GM12891 (cell line): Measurements from ENCODE around the gene AFDN.
A peak's percentile ranks its signal among the peaks of the same experiment; 100 is the strongest.

Source experiments
- DNase-seq: peaks from one replicate; pipeline ENCODE4 v3.0.0; 2011; ENCODE audit warnings: low spot score; ENCODE audit not compliant: insufficient read length
- FAIRE-seq: peaks from 2 replicates; lab custom pipeline; 2011; peaks lifted over from hg19 to GRCh38; lab: Jason Lieb, UNC
- PAX5 ChIP-seq: IDR thresholded peaks from 2 replicates; pipeline ENCODE4 v1.6.1; 2011; ENCODE audit warnings: low read length, moderate library complexity, mild to moderate bottlenecking; ENCODE audit not compliant: insufficient read depth, severe bottlenecking
- POLR2A ChIP-seq: IDR thresholded peaks from 2 replicates; pipeline ENCODE4 v1.6.1; 2011; ENCODE audit warnings: low read depth, low read length, control low read depth
- POLR2AphosphoS5 ChIP-seq: IDR thresholded peaks from 2 replicates; pipeline ENCODE4 v1.6.1; 2011; ENCODE audit warnings: low read depth, low read length, control low read depth
- POU2F2 ChIP-seq: IDR thresholded peaks from 2 replicates; pipeline ENCODE4 v1.6.1; 2011; ENCODE audit warnings: low read depth, mild to moderate bottlenecking, control low read depth, low read length, moderate library complexity
- SPI1 ChIP-seq: IDR thresholded peaks from 2 replicates; pipeline ENCODE4 v1.6.1; 2011; ENCODE audit warnings: low read depth, low read length, control low read depth
- TAF1 ChIP-seq: IDR thresholded peaks from 2 replicates; pipeline ENCODE4 v1.6.1; 2011; ENCODE audit warnings: low read depth, low read length, control low read depth

The AFDN gene

GRCh38 chr6:167836721-167837120 lies 10.0 kb downstream of the AFDN start:
- FAIRE-seq = no peak

GRCh38 chr6:167838207-167838748 lies 11.6 kb downstream of the AFDN start:
- DNase-seq (no peak), FAIRE-seq (no peak)
- TF ChIP-seq POLR2AphosphoS5 (no peak), PAX5 (no peak), POLR2A (no peak), TAF1 (no peak), SPI1 (no peak), POU2F2 (no peak)

More at GRCh38 chr6:167836721-167837120, 10.0 kb downstream of the AFDN start:
- TF ChIP-seq POLR2A (no peak), TAF1 (no peak), POLR2AphosphoS5 (no peak), POU2F2 (no peak)
- no peak for DNase-seq

- TF ChIP-seq POLR2AphosphoS5 = no peak
- TF ChIP-seq POLR2A = no peak
- TF ChIP-seq SPI1 = 0 out of 2 replicates have a peak, but pooled peaks have one; percentile 17
- FAIRE-seq = peak; percentile 31
- DNase-seq = no peak
These were observed 12.6 kb downstream of the AFDN start for GRCh38 chr6:167839343-167839742.

DNA sequence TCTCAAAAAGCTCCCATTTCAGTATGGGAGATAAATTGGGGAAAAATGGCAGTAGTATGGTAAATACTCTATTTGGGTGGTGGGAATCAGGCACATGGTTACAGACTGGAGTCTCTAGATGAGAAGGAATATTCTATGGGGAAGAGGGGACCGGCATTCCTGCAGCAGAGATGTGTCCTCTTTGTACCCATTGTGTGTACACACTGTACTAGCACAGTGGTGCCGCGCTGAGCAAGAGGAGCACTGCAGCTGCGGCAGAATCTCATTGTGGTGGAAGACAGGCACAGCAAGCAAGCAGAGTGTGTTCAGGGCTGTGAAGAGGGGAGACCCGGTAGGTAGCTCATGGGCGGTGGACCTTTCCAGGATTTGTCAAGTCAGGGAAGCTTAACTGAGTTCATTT lies 13.0 kb downstream of the AFDN start:
- TF ChIP-seq PAX5 (no peak), POLR2AphosphoS5 (no peak), SPI1 (no peak), TAF1 (no peak), POLR2A (no peak), POU2F2 (no peak)
- DNase-seq = no peak
- FAIRE-seq = peak; percentile 35

GRCh38 chr6:167840160-167840525 lies 13.4 kb downstream of the AFDN start:
- TF ChIP-seq SPI1 (no peak), TAF1 (no peak), POLR2AphosphoS5 (no peak), PAX5 (no peak), POU2F2 (no peak), POLR2A (no peak)
- FAIRE-seq = no peak

DNA sequence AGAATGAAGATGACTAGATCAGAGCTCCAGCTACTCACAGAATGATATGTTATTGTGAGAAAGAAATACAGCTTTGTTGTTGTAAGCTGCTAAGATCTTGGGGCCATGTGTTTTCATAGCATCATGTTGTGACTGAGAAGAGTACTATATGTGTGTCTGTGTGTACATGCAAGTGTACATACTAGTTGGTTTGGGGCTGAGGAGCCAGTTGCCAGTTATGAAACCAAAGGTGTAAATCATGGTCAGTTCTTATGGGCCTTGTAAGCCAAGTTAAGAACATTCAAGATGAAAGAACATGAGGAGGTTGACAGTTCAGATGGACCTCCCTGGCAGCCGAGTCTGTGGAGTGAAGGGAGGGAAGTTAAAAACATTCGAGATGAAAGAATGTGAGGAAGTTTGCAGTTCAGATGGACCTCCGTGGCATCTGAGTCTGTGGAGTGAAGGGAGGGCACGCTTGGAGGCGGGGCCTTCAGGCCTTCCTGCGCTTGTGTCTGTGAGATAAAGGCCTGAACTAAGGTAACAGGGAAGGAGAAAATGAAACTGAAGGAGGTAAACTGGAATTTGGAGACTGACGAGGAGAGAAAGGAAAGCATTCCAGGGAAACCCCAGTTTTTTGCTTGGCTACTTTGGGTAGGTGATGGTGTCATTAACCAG lies 13.9 kb downstream of the AFDN start:
- DNase-seq = no peak
- TF ChIP-seq POLR2AphosphoS5 (no peak), PAX5 (no peak), SPI1 (no peak), TAF1 (no peak), POU2F2 (no peak), POLR2A (no peak)
- FAIRE-seq = peak; percentile 9

More at GRCh38 chr6:167840160-167840525, 13.4 kb downstream of the AFDN start:
- DNase-seq = no peak

DNA sequence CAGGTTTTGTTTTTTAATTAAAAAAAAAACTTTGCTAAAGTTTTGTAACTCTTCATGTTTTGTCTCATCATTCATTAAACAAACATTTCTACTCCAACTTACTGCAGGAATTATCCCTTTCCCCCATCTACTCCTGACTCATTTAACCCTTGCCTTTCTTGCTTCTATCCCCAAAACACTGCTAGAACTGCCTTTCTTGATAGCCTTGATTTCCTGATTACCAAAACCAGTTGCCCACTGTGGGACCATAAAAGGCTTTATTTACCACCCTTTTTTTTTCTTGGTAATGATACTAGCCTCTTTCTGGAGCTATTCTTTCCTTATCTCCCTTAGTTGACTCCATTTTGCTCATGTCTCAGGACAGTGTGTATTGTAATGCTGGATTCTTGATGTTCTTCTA lies 15.3 kb downstream of the AFDN start:
- FAIRE-seq = no peak
- no peak for DNase-seq
- TF ChIP-seq SPI1 = no peak
- TF ChIP-seq POLR2AphosphoS5 = no peak
- TF ChIP-seq PAX5 = no peak
- no peak for TF ChIP-seq TAF1

- FAIRE-seq = no peak
- no peak for DNase-seq
- TF ChIP-seq POU2F2 = no peak
- TF ChIP-seq POLR2A = no peak
- no peak for TF ChIP-seq SPI1
- no peak for TF ChIP-seq TAF1
- TF ChIP-seq PAX5 = no peak
- TF ChIP-seq POLR2AphosphoS5 = no peak
These were observed 15.7 kb downstream of the AFDN start for GRCh38 chr6:167842457-167842856.

DNA sequence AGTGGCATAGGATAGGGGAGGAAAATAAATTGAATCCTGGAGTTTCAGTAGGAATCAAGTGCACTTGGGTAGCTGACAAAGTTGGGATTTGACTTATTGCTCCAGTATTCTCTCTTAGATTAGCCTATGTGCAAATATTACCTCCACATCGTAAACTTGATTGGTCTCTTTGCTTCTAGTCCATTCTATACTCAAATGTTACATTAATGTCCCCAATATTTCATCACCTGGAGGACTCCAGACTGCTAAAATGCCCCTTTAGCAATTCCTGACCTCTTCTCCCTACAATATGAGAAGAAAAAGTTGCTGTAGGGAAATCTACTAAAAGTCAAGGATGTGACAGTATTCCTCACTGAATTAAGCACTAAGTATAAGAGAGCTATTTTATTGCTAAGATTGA lies 16.3 kb downstream of the AFDN start:
- DNase-seq (no peak), FAIRE-seq (no peak)
- TF ChIP-seq POLR2AphosphoS5 (no peak), TAF1 (no peak), POLR2A (no peak), SPI1 (no peak), PAX5 (no peak), POU2F2 (no peak)

GRCh38 chr6:167845856-167846255 lies 19.1 kb downstream of the AFDN start:
- TF ChIP-seq POLR2AphosphoS5 (no peak), PAX5 (no peak), POU2F2 (no peak), POLR2A (no peak), SPI1 (no peak), TAF1 (no peak)
- FAIRE-seq (no peak), DNase-seq (no peak)
